GM06990 (cell line): ENCODE measurements around the gene GPC6.

ENCODE experiments used
- DNase-seq: peaks from one replicate; pipeline ENCODE4 v3.0.0-alpha.2; 2011; ENCODE audit not compliant: insufficient read length; ENCODE audit errors: extremely low read depth
- H3K27me3 ChIP-seq: replicated peaks from 2 replicates; pipeline ENCODE4 v1.6.0; 2011; ENCODE audit warnings: low read length; ENCODE audit not compliant: control insufficient read depth, insufficient read depth
- H3K36me3 ChIP-seq: 2 replicates; pipeline ENCODE4 v1.5.1; 2011; ENCODE audit warnings: low read length; ENCODE audit not compliant: control insufficient read depth, insufficient read depth
- H3K4me3 ChIP-seq: replicated peaks from 2 replicates; pipeline ENCODE4 v1.5.1; 2011; ENCODE audit warnings: low read depth, mild to moderate bottlenecking, control low read depth, low read length
- CTCF ChIP-seq: IDR thresholded peaks from 2 replicates; pipeline ENCODE4 v1.5.1; 2011; ENCODE audit warnings: low read length, control low read depth, mild to moderate bottlenecking, inconsistent platforms; ENCODE audit not compliant: insufficient read depth, poor library complexity, severe bottlenecking

Gene GPC6

DNA sequence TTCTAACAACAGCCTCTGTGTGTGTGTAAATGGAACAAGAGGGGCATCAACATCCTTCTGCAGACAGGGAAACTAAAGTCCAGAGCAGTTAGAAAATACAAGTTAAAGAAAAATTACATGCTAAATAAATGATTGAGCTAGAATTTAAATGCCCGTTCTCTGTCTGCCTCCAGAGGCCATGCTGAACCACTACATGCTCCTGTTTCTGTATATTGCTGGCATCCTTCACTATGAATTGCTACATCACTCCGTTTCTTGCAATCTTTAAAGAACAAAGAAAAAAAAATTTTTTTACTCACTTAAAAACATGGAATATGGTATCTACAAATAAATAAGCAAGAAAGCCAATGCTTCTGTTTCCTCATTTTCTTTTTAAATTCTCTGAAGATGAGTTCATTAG, 1205.0 kb downstream of the GPC6 start:
- H3K36me3 ChIP-seq: no peaks in the 10 kb centered on the region
- no peak for TF ChIP-seq CTCF
- no peaks in the 10 kb centered on the region for H3K27me3 ChIP-seq
- DNase-seq: no peak
- H3K4me3 ChIP-seq: no peak overlapping the region

- Histone ChIP-seq H3K4me3 (no peak overlapping the region), H3K36me3 (no peaks in the 10 kb centered on the region), H3K27me3 (no peaks in the 10 kb centered on the region)
- no peak for DNase-seq
- TF ChIP-seq CTCF: no peak
Observed at GRCh38 chr13:94431987-94432386, 1205.4 kb downstream of the GPC6 start.

GRCh38 chr13:94433055-94433961, 1206.7 kb downstream of the GPC6 start:
- H3K36me3 ChIP-seq: no peaks in the 10 kb centered on the region
- no peak for DNase-seq
- H3K27me3 ChIP-seq: no peaks in the 10 kb centered on the region; the same call in 1 of the 2 replicates
- TF ChIP-seq CTCF: no peak
- H3K4me3 ChIP-seq: no peak overlapping the region

DNA sequence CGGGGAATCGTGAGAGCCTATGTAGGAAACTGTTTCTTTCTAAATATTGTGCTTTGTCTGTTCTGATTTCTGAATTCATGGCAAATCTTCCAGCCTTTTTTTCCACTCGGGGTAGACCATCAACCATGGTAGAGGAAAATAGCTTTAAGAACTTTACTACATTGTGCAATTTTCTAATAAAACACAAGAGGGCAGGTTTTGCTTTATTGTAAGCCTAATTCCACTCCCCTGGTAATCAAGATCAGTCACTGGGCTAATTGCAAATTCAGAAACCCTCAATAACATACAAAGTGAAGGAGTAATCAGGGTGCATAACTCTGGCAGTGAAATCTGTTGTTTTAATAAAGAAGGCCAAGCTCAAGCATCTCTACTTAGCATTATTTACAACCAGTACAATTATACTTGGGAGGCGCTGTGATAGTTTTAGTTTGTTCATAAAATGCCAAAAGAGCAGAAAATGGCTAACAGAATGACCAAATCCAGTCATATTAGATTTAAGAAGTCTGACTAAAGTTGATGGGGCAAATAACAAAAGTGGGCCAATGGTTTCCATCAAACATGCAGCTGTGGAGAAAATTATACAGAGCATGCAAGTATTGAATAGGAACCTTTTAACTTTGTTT, 1209.1 kb downstream of the GPC6 start:
- peak; percentile 47 for TF ChIP-seq CTCF
- Histone ChIP-seq H3K4me3 (no peak overlapping the region), H3K36me3 (no peaks in the 10 kb centered on the region), H3K27me3 (no peaks in the 10 kb centered on the region; the same call in 1 of the 2 replicates)
- DNase-seq: no peak

GRCh38 chr13:94444826-94445225, 1218.2 kb downstream of the GPC6 start:
- H3K27me3 ChIP-seq: no peaks in the 10 kb centered on the region
- no peak for DNase-seq
- H3K36me3 ChIP-seq: no peaks in the 10 kb centered on the region
- H3K4me3 ChIP-seq: no peak overlapping the region
- no peak for TF ChIP-seq CTCF
